OCI-M2 (cell line): ENCODE data around the gene BAHCC1.

Source experiments
- DNase-seq: peaks from one replicate; lab custom pipeline; 2025; ENCODE audit not compliant: unreplicated experiment; lab: John Stamatoyannopoulos, UW

The BAHCC1 gene

DNA sequence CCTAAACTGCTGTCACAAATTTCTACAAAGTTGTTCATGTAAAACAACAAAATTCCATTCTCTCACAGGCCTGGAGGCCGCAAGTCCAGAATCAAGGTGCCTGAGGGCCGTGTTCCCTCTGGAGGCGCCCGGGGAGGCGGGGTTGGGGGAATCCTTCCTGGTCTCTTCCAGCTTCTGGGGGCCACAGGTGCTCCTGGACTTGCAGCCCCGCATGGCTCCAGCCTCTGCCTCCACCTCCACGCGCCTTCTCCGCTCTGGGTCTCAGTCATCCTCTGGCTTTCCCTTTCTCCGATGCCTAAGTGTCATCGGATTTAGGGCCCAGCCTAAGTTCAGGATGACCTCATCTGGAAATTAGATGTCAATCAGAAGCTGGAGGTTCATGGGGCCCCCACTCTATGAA, 28.6 kb upstream of the BAHCC1 start:
- no peak for DNase-seq

DNA sequence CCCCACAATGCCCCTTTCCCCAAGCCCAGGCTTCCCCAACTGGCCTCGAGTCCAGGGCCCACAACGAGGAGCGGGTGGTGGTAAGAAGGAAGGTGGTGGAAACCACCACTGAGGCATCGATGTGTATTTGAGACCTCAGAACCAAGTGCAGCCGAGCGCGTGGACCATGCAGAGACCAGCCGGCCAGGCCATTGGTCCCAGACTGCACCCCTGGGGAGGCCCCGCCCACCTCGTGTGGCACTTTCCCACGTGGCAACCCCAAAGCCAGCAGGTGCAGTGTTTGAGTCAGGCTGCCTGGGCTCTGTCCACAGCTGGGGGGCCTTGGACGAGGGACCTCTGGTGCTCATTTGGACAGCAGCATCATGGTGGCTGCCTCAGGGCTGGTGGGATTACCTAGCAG, 28.1 kb upstream of the BAHCC1 start:
- no peak for DNase-seq

DNA sequence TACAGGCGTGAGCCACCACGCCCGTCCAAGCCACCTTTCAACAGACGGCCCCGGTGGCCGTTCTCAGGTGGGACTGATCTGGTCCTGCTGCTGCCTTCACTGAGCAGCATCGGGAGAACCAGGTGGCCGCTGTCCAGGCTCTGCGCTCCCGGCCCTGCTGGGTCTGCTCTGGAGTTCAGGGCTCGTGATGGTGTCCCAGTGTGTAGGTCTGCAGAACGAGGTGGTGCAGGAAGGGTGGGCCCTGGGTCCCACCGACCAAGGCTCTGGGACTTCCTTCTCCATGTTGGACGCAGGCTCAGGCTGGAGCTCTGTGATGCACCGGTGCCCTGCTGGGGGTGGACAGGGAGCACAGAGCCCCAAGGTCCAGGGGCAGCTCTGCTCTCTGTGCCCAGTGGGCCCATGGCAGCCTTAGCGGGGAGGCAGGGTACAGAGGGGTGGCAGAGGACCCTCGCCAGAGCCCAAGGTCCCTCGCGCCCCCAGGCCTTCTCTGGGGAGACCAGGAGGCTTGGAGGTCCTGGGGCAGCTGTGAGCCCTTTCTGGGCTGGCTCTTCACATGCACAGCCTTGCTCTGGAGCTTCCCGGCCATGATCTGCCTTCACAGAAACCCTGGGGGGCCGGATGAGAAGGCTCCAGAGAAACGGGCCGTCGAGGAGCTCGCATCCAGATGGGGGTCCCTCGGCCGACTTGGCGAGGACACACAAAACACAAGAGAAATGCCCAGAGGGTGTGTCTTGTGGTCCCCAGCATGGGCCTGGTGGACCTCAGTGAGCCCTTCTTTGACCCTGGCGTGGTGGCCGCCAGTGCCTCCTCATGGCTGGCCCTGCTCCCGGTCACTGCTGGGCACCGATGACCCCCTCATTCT, 26.9 kb upstream of the BAHCC1 start:
- DNase-seq, result no peak

DNA sequence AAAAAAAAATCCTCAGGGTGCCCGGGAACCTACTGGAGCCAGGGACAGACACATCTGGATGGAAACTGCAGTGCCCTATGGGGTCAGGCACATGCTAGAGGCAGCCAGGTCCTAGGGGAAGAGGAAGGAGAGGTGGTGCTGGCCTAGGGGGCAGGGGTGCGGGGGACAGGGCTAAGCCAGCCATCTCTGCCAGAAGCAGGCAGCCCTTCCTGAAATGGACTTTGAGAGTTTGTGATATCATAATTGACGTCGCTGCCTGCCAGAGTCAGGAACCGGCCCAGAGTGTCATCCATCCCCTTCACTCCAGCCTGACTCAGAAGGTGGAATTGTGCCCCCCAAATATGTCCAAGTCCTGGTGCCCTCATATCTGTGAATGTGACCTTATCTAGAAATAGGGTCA, 25.0 kb upstream of the BAHCC1 start:
- DNase-seq, result no peak

DNA sequence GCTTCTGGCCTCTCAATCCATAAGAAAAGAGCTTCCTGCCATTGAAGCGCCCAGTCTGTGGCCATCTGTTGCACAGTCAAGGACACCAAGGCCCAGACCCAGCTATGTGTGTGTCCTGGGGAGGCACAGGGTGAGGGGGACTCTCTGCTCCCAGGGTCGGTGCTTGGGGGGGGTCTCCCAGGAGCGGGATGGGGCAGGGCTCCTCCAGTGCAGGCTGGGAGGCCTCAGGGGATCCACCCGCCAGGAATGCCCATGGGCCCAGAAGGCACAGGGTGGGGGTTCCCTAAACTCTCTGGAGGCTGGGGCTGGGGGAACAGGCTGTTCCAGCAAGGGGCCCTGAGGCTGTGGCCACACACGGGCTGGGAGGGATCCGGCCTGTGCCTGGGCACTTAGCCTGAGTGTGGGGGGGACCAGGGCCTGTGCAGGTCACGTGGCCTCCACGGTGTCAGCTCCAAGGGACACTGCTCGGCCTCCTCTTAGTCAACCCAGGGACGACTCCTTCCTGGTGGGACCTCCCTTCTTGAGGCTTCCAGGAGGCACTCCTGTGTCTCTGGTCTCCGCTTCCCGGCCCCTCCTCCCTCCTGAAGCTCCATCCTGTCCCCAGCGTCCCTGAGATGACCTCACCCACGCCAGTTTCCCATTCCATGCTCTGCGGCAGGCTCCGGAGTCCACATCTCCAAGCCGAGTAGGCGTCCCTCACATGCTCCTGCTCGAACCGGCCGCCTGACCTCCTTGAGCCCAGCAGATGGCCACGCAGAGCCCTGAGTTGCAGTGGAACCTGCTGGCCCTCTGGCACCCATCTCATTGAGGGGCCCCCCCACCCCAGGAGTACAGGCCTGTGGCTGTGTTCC, 23.1 kb upstream of the BAHCC1 start:
- no peak for DNase-seq

DNA sequence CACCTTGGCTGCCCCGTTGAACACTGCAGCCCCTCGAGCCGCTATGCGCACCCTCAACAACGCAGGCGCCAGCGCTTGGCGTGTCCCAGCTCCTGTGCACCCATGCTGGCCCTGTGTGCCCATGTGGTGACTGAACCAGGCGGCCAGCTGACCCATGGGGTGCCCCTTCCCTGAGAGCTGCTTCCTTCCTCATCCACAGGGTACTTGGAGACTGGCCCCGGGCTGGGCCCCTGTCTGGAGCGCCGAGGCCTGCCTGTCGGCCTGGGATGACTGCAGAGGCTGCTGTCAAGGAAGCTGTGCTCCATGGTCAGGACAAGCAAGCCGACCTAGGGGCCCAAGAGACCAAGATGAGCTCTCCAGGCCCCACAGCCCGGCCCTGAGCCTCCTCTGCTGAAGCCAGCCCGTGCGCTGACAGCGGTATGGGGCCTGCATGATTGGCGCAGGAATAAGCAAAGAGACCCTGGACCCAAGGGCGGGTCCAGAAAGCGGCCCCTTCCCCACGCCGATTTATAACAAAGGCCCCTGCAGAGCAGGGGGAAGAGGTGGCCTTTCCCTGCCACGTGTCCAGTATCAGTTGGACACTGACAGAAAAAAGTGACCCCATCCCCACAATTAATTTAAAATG, 21.6 kb upstream of the BAHCC1 start:
- DNase-seq, result no peak

DNA sequence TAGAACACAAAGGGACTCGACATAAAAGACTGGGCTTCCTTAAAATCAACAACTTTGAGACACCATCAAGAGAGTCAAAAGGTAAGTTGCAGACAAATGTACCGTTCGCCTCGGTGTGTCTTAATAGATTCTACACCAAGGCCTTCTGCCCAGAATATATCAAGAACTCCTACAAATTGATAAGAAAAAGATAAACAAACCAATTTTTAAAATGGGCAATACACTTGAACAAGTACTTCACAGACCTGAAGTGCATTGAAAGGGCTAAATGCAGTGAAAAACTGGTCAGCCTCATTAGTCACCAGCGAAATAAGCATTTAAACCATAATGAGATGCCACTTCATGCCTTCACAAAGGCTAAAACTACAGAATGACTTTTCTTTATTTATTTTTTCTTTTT, 20.4 kb upstream of the BAHCC1 start:
- no peak for DNase-seq

DNA sequence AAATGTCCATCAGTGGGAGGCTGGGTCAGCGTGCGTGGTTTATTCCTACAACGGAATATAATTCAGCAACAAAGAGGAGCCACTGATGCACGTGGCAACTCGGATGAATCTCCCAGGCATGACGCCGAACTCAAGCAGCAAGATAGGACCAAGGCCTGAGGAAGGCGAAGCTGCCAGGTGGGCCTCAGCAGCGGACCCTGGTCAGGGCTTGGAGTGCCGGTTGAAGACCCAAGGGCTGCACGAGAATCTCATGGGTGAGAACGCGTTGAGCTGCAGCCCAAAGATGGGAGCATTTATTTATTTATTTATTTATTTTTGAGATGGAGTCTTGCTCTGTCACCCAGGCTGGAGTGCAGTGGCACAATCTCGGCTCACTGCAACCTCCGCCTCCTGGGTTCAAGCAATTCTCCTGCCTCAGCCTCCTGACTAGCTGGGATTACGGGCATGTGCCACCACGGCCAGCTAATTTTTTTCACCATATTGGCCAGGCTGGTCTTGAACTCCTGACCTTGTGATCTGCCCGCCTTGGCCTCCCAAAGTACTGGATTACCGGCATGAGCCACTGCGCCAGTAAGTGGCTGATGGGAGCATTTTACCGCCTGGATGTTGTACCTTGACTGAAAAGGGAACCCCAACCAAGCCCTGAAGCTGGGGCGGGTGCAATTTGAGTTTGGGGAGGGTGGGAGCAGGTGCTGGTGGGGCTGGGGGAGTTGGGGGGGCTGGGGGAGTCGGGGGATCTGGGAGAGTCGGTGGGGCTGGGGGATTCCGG, 18.1 kb upstream of the BAHCC1 start:
- DNase-seq, result no peak

DNA sequence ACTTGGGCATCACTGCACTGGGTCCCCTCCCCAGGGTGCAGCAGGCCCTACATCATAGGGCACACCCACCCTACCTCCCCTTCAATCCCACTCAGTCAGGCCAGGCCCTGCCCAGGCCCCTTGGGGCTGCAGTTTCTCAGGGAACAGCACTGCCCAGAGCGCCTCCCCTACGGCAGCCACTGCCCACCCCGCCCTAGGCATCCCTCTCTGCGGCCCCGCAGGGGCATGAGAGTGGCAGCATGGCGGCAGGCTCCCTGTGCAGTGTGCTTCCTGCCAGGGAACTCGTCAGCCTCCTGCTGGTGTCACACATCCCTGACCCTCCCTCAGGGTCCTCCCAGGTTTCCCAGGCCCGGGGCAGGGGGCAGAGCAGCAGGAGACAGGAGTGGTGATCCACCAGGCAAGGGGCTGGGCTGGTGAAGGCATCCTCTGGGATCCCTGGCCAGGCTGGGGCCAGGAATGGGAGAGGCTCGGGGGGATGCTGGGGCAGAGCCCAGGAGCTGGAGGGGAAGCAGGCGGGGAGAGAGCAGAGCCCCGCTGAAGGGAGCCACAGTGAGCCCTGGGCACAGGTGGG, 16.2 kb upstream of the BAHCC1 start:
- DNase-seq, result no peak

DNA sequence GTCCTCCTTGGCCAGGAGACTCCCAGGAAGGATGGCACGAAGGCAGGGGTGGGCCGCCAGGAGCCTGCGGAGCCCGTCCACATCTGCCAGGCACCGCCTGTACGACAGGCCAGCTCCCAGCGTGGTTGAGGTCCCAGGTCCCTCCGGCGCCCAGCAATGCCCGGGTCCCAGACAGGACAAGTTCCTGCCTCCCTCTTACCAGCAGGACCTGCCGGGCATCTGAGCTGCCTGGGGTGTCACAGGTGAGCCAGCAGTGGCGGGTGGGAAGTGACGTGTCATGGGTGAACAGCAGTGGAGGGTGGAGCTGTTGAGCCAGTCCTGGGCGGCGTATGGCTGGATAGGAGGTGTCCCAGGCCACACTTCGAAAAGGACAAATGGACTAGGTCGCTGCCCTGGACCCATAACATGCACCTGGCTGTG, 15.7 kb upstream of the BAHCC1 start:
- DNase-seq, result no peak

DNA sequence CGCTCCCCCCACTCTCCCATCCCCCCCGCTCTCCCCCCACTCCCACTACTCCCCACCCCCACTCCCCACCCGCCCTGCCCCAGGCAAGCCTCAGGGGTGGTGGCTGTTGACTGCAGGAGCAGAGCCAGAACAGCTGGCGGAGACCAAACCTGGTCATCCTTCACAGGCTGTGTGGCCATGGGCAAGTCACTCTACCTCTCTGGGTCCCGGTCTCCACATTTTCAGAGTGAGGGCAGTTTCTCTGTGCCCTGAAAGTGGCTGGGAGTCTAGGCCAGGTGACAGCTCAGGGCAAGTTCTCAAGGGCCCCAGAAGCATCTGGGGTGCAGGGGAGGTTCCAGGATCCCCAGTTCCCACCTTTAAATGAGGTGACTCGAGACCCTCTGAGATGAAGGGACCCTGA, 15.1 kb upstream of the BAHCC1 start:
- DNase-seq, result no peak

DNA sequence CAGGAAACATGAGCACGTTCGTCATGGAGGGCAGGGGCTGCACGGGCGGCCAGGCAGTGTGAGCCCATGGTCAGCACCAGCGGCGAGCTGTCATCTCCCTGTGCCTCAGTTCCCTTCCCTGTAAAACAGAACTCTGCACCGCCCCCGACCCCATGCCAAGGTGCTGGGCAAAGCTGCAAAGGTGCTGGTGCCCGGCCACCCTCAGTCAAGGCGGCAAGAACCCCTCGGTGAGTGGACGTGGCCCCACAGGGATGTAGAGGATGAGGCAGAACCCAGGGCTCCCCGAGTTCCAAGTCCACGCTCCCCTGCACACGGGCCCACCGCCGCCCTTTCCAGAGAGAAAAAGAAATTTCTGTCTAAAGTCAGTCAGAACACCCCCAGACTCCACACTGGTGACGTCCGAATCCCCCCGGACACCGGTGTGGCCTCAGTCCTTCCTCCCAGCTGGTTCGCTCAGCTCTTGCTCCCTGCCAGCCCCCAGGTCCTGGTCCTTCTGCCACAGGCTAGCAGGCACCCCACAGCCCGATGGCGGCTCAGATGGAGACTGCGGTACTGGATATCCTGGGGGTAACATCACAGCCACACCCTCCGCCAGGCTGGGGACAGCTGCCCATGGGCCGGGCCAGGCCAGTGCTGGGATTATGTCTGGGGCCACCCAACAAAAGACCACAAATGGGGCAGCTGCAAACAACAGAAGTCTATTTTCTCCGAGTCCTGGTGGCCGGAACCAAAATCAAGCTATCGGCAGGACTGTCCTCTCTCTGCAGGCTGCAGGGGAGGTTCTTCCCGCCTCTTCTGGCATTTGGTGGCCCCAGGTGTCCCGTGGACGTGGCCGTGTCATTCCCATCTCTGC, 14.4 kb upstream of the BAHCC1 start:
- DNase-seq, result no peak

DNA sequence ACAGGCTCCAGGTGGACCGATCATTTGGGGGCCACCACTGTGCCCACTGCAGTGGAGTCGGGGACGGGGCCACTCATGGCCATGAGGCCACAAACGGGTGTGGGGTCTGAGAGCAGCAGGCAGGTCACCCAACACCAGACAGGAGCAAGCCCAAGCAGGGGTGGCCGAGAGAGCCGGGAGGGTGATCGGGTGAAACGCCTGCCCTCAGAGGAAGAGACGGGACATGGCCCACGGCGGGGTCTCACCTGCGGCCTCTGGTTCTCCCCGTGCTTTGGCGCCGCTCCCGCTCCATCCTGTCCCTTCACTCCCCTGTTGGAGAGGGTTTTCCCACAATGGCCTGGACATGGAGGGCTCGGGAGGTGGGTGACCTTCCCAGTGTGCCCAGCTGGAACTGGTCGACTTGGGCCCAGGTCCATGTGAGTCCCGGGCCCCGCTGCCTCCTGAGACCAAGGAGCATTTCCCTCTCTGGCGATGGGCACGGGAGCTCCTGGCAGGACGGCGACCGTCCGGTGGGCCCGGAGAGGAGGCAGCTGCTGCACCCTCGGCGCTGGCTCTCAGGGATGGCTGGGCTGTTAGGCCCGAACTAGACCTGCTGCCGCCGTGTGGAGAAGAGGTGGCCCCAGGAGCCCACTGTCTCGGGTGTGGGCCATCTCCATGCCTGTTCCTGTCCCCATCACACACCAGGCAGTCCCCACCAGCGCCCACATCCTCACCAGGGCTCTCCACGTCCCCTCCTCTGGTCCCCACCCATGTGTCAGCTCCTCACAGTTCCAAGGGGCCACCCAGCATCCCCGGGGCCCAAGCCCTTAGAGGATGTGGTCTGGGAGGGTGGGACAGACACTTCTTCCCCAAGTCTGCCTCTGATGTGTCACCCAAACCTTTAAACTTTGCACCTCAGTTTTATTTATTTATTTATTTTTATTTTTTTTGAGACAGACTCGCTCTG, 13.4 kb upstream of the BAHCC1 start:
- DNase-seq, result no peak

DNA sequence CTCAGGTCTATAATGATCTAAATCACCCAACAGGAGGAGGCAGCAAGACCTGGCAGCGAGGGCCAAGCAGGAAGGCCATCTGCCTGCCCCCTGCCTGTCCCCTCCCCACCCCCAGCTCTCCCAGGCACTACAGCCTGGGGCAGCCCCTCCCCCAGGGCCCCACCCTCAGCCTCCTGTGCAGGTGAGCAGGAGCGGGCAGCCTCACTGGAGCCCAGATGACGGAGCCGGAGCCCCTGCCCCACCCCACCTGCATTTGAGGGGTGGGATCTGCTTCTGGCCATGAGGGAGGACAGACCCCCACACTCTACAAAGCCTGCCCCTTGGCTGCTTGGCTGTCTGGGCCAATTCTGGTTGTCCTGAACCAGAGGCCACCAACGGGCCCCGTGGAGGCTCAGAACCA, 12.4 kb upstream of the BAHCC1 start:
- no peak for DNase-seq

DNA sequence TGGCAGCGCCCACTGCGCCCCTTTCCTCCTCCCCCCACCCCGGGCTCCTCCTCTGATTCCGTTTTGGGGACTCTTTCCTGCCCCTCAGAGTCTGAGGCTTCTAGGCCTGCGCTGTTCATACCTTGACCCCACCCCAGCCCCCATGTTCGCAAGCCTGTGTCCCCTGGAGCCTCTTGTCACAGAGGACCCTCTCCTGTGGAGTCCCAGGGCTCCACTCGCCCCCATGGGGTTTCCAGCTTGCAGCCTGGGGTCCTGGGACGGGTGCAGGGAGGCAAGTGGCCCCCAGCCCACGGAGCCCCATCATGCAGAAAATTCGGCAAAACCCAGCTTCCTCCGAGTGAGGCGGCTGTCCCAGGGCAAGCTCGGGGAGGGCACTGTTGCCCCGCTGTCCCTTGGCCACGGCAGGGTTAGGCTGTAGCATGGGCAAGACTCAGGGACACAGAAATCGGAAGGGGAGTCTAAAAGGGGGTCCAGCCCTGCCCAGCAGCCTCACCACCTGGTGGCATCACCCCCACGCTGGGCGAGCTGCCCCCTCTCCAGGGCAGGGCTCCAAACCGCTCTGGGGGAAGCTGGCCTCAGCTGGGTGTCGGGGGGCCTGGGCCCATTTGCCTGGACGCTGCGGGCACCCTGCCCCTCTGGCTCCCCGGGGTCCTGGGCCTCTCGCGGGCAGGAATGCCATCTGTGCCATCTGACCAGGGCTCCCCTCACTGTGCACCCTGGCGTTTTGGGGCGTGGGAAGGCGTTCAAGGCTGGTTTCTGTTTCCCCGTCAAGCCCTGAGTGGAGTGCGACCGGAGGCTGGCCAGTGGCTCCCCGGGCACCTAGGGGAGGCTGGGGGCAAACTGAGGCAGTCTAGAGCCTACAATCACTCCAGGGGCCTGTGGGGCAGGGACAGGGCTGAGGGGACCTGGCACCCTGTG, 11.5 kb upstream of the BAHCC1 start:
- DNase-seq, result no peak

DNA sequence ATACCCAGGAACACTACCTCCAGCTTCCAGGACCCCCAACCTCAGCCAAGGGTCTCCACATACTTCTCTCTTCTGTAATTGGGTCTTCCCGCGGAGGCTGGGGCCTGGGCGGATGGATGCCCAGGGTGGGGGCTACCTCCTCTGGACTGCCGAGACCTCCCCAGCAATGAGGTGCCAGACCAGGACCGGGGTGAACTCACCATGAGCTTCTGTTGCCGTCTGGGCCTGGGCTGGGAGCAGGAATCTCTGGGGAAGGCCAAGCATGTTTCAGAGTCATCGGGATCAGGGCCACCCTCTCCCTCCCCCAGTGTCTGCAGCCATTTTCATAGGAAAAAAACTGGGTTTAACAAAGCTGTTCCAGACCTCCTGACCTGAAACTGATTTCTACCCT, 10.3 kb upstream of the BAHCC1 start:
- no peak for DNase-seq

DNA sequence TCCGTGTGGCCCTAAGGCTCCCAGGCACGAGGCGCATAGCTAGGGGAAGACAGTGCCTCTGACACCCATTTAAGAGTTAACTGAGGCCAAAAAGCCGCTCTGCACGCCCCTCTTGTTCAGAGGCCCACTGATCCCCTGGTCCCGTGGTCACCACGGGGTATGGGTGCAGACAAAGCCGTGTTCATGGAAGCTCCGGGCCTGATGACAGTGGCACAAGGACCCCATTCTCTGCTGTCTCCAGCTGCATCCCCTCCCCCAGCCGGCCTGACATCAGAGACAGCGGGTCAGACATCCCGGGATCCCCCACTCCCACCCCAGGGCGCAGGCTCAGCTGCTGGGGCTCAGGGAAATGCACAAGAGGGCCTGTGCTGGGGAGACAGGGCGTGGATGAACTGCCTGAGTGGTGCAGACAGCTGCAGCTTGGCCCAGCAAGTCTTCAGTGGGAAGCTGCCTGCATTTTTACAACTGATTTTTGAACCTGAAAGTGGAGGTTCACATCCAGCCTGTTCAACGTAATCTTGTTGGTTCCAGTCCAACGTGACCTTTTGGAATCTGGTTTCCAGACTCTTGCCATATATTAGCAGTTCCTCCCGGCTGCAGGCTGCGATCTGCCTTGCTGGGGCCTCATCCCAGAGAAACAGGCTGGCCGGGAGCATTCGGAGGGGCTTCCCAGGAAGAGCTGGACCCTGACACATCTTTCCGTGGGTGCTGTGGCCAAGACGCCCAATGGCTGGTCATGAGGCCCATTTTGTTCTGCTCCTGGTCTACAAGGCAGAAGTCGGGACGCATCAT, 9.7 kb upstream of the BAHCC1 start:
- DNase-seq, result no peak
